SU-DHL-6 (cell line): ENCODE results near the gene PKD1L1.
A peak's percentile ranks its signal among the peaks of the same experiment; 100 is the strongest.

Experiments
- H2AFZ ChIP-seq: fragments of 200-600 bp; sonication (generic); 2 replicates; pipeline ENCODE4 v1.6.1; 2014; ENCODE audit warnings: low read depth, mild to moderate bottlenecking, moderate library complexity, mixed read lengths, antibody characterized with exemption, low read length; ENCODE audit not compliant: severe bottlenecking
- H3F3A ChIP-seq: fragments of 200-600 bp; shearing (Covaris generic); 2 replicates; pipeline ENCODE4 v1.6.0; 2016; ENCODE audit warnings: antibody characterized with exemption, mild to moderate bottlenecking; ENCODE audit not compliant: insufficient read depth
- H3K27ac ChIP-seq: fragments of 200-600 bp; sonication (generic); 2 replicates; pipeline ENCODE4 v1.5.1; 2016; ENCODE audit warnings: low read depth, mild to moderate bottlenecking, low read length, moderate library complexity, mixed read lengths
- H3K27me3 ChIP-seq: fragments of 200-600 bp; sonication (generic), shearing (Covaris generic); 2 replicates; pipeline ENCODE4 v1.6.0; 2014; ENCODE audit warnings: mild to moderate bottlenecking, low read length
- H3K36me3 ChIP-seq: fragments of 200-600 bp; sonication (generic); 2 replicates; pipeline ENCODE4 v1.6.1; 2014; ENCODE audit warnings: mild to moderate bottlenecking, low read length, mixed read lengths
- H3K4me2 ChIP-seq: fragments of 300-600, 200-600 bp; shearing (Covaris generic), sonication (generic); 2 replicates; pipeline ENCODE4 v1.6.0; 2014; ENCODE audit warnings: low read length, low read depth, mild to moderate bottlenecking; ENCODE audit not compliant: poor library complexity, severe bottlenecking
- H3K4me3 ChIP-seq: fragments of 200-600 bp; sonication (generic); 2 replicates; pipeline ENCODE4 v1.5.1; 2014; ENCODE audit warnings: antibody characterized with exemption, low read length, mild to moderate bottlenecking, mixed read lengths; ENCODE audit not compliant: insufficient read depth, poor library complexity, severe bottlenecking
- H3K79me2 ChIP-seq: fragments of 200-600 bp; sonication (generic); 2 replicates; pipeline ENCODE4 v1.6.1; 2014; ENCODE audit warnings: mild to moderate bottlenecking, low read length, moderate library complexity; ENCODE audit not compliant: insufficient read depth
- H3K9ac ChIP-seq: fragments of 200-600 bp; sonication (generic); 2 replicates; pipeline ENCODE4 v1.7.0; 2014; ENCODE audit warnings: mild to moderate bottlenecking, low read length
- H3K9me2 ChIP-seq: fragments of 200-600 bp; sonication (generic); replicated peaks from 2 replicates; pipeline ENCODE4 v1.6.1; 2014; ENCODE audit warnings: low read length; ENCODE audit not compliant: insufficient read depth
- H3K9me3 ChIP-seq: fragments of 200-600 bp; sonication (generic); 2 replicates; pipeline ENCODE4 v1.6.1; 2014; ENCODE audit warnings: low read length, mixed read lengths; ENCODE audit not compliant: insufficient read depth
- H4K20me1 ChIP-seq: fragments of 200-600 bp; sonication (generic); 2 replicates; pipeline ENCODE4 v1.6.1; 2014; ENCODE audit warnings: low read depth, mild to moderate bottlenecking, antibody characterized with exemption, low read length, moderate library complexity, mixed read lengths
- EZH2phosphoT487 ChIP-seq: fragments of 200-600 bp; sonication (generic), shearing (Covaris generic); conservative IDR thresholded peaks from 2 replicates; pipeline ENCODE4 v1.6.1; 2018; ENCODE audit warnings: mild to moderate bottlenecking, antibody characterized with exemption, low read length, moderate library complexity, mixed read lengths
- TF ChIP-seq, protein P1 (sequence below): fragments of 200-600 bp; sonication (generic); IDR thresholded peaks from one replicate; pipeline ENCODE4 v1.5.1; 2017; ENCODE audit warnings: antibody characterized with exemption, mild to moderate bottlenecking, low read length, moderate library complexity; ENCODE audit not compliant: insufficient read depth, poor library complexity, severe bottlenecking

Gene PKD1L1

GRCh38 chr7:47730142-47730541, 218.1 kb downstream of the PKD1L1 start:
- Histone ChIP-seq H3K9ac (no peak overlapping the region), H3K27me3 (no peaks in the 10 kb centered on the region), H3K4me3 (no peak overlapping the region), H3K4me2 (no peak overlapping the region), H3F3A (0 out of 2 replicates have a peak, but pooled peaks cover 6% of the 10 kb centered on the region), H3K36me3 (no peaks in the 10 kb centered on the region), H3K9me3 (no peaks in the 10 kb centered on the region), H3K27ac (no peak overlapping the region), H4K20me1 (no peaks in the 10 kb centered on the region), H3K9me2 (no peaks in the 10 kb centered on the region), H3K79me2 (no peaks in the 10 kb centered on the region), H2AFZ (no peak overlapping the region)
- TF ChIP-seq EZH2phosphoT487, result no peak
- TF ChIP-seq, protein P1, sequence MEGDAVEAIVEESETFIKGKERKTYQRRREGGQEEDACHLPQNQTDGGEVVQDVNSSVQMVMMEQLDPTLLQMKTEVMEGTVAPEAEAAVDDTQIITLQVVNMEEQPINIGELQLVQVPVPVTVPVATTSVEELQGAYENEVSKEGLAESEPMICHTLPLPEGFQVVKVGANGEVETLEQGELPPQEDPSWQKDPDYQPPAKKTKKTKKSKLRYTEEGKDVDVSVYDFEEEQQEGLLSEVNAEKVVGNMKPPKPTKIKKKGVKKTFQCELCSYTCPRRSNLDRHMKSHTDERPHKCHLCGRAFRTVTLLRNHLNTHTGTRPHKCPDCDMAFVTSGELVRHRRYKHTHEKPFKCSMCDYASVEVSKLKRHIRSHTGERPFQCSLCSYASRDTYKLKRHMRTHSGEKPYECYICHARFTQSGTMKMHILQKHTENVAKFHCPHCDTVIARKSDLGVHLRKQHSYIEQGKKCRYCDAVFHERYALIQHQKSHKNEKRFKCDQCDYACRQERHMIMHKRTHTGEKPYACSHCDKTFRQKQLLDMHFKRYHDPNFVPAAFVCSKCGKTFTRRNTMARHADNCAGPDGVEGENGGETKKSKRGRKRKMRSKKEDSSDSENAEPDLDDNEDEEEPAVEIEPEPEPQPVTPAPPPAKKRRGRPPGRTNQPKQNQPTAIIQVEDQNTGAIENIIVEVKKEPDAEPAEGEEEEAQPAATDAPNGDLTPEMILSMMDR, result no peak

GRCh38 chr7:47726047-47726726, 222.1 kb downstream of the PKD1L1 start:
- H3K36me3 ChIP-seq, result no peaks in the 10 kb centered on the region
- no peak overlapping the region for H2AFZ ChIP-seq
- H4K20me1 ChIP-seq, result no peaks in the 10 kb centered on the region
- H3K27ac ChIP-seq, result no peak overlapping the region
- TF ChIP-seq EZH2phosphoT487, result no peak
- TF ChIP-seq, protein P1, result no peak
- H3K79me2 ChIP-seq, result no peaks in the 10 kb centered on the region
- H3K4me2 ChIP-seq, result no peak overlapping the region
- no peaks in the 10 kb centered on the region for H3K9me2 ChIP-seq
- H3K9me3 ChIP-seq, result no peaks in the 10 kb centered on the region
- 0 out of 2 replicates have a peak, but pooled peaks cover 6% of the 10 kb centered on the region for H3F3A ChIP-seq
- H3K9ac ChIP-seq, result no peak overlapping the region
- H3K4me3 ChIP-seq, result no peak overlapping the region
- no peaks in the 10 kb centered on the region for H3K27me3 ChIP-seq

GRCh38 chr7:47725031-47725780, 223.1 kb downstream of the PKD1L1 start:
- Histone ChIP-seq H3K27me3 (no peaks in the 10 kb centered on the region), H3F3A (0 out of 2 replicates have a peak, but pooled peaks cover 6% of the 10 kb centered on the region), H3K27ac (no peak overlapping the region), H3K9ac (no peak overlapping the region; the same call in 1 of the 2 replicates), H3K9me3 (no peaks in the 10 kb centered on the region), H3K4me3 (no peak overlapping the region), H3K36me3 (no peaks in the 10 kb centered on the region), H3K9me2 (no peaks in the 10 kb centered on the region), H3K4me2 (peak overlapping the region; percentile 9), H4K20me1 (no peaks in the 10 kb centered on the region), H2AFZ (no peak overlapping the region), H3K79me2 (no peaks in the 10 kb centered on the region)
- TF ChIP-seq EZH2phosphoT487, result no peak
- TF ChIP-seq, protein P1, result no peak
